Mesenchymal stem cell (in vitro differentiated cells and primary cell): ENCODE measurements around the gene ZC3H12A.
A peak's percentile ranks its signal among the peaks of the same experiment; 100 is the strongest.
"Not testable (repeated sequence)": the region's sequence is repeated elsewhere in the genome, so short reads cannot be mapped to it uniquely, and the experiment has no call there.

Experiments
- DNase-seq: peaks from one replicate; pipeline ENCODE4 v3.0.0-alpha.2; 2013
- H2AFZ ChIP-seq: one replicate; pipeline ENCODE4 v1.6.1; 2013; ENCODE audit warnings: low read depth, mild to moderate bottlenecking, control low read depth, inconsistent platforms, low read length, moderate library complexity
- H2AK5ac ChIP-seq: 2 replicates; pipeline ENCODE4 v1.6.1; 2013; ENCODE audit warnings: low read length, moderate library complexity, mild to moderate bottlenecking, inconsistent platforms; ENCODE audit not compliant: severe bottlenecking
- H2BK120ac ChIP-seq: one replicate; pipeline ENCODE4 v1.6.1; 2013; ENCODE audit warnings: low read depth, mild to moderate bottlenecking, inconsistent platforms, low read length, moderate library complexity
- H2BK12ac ChIP-seq, 2 experiments: one replicate each; pipeline ENCODE4 v1.6.1; 2013; ENCODE audit warnings: inconsistent platforms in 2 of 2, low read length in 2 of 2, mild to moderate bottlenecking in 2 of 2, moderate library complexity in 2 of 2, control low read depth in 1 of 2
- H2BK15ac ChIP-seq: one replicate; pipeline ENCODE4 v1.6.1; 2013; ENCODE audit warnings: mild to moderate bottlenecking, low read depth, inconsistent platforms; ENCODE audit not compliant: poor library complexity, severe bottlenecking
- H2BK5ac ChIP-seq: 2 replicates; pipeline ENCODE4 v1.6.1; 2013; ENCODE audit warnings: low read depth, mild to moderate bottlenecking, low read length, control low read depth, inconsistent platforms; ENCODE audit not compliant: poor library complexity, severe bottlenecking
- H3K14ac ChIP-seq, 2 experiments: one replicate each; pipeline ENCODE4 v1.6.1; 2013; ENCODE audit warnings: inconsistent platforms in 2 of 2, low read length in 2 of 2, control low read depth in 1 of 2, mild to moderate bottlenecking in 1 of 2, moderate library complexity in 1 of 2
- H3K18ac ChIP-seq, 2 experiments: one replicate each; pipeline ENCODE4 v1.6.1; 2013; ENCODE audit warnings: inconsistent platforms in 2 of 2, low read length in 2 of 2, control low read depth in 1 of 2, low read depth in 1 of 2, mild to moderate bottlenecking in 1 of 2
- H3K23ac ChIP-seq, 2 experiments: one replicate each; pipeline ENCODE4 v1.6.1; 2013; ENCODE audit warnings: inconsistent platforms in 2 of 2, low read length in 2 of 2, mild to moderate bottlenecking in 2 of 2, moderate library complexity in 2 of 2, control low read depth in 1 of 2
- H3K27ac ChIP-seq: 2 replicates; pipeline ENCODE4 v1.5.1; 2013; ENCODE audit warnings: mild to moderate bottlenecking, moderate library complexity, low read length, control low read depth, inconsistent platforms; ENCODE audit not compliant: poor library complexity, severe bottlenecking
- H3K27me3 ChIP-seq, 2 experiments: 2 replicates each; pipeline versions ENCODE4 v1.6.1 to v1.7.0; 2013; ENCODE audit warnings: low read length in 2 of 2, mild to moderate bottlenecking in 2 of 2, moderate library complexity in 2 of 2, control low read depth in 1 of 2, inconsistent platforms in 1 of 2; ENCODE audit not compliant: control insufficient read depth in 1 of 2, insufficient read depth in 1 of 2
- H3K36me3 ChIP-seq, 2 experiments: 2 replicates each; pipeline versions ENCODE4 v1.6.1 to v1.7.0; 2013; ENCODE audit warnings: low read length in 2 of 2, control low read depth in 1 of 2, inconsistent platforms in 1 of 2, low read depth in 1 of 2, mild to moderate bottlenecking in 1 of 2; ENCODE audit not compliant: insufficient read depth in 2 of 2, control insufficient read depth in 1 of 2
- H3K4ac ChIP-seq, 2 experiments: one replicate each; pipeline ENCODE4 v1.6.1; 2013; ENCODE audit warnings: inconsistent platforms in 2 of 2, low read length in 2 of 2, mild to moderate bottlenecking in 2 of 2, moderate library complexity in 2 of 2, control low read depth in 1 of 2, low read depth in 1 of 2
- H3K4me1 ChIP-seq: 2 replicates; pipeline ENCODE4 v1.6.1; 2013; ENCODE audit warnings: low read depth, low read length, control low read depth; ENCODE audit not compliant: control insufficient read depth, insufficient read depth
- H3K4me2 ChIP-seq: 2 replicates; pipeline ENCODE4 v1.6.1; 2013; ENCODE audit warnings: low read length, mild to moderate bottlenecking, inconsistent platforms; ENCODE audit not compliant: poor library complexity, severe bottlenecking
- H3K4me3 ChIP-seq, 2 experiments: 2 replicates each; pipeline versions ENCODE4 v1.5.1 to v1.7.0; 2013; ENCODE audit warnings: low read length in 2 of 2, mild to moderate bottlenecking in 2 of 2, control low read depth in 1 of 2, low read depth in 1 of 2; ENCODE audit not compliant: insufficient read depth in 1 of 2
- H3K79me1 ChIP-seq: replicated peaks from 2 replicates; pipeline ENCODE4 v1.6.1; 2013; ENCODE audit warnings: mild to moderate bottlenecking, control low read depth, low read length, inconsistent platforms; ENCODE audit not compliant: poor library complexity, severe bottlenecking
- H3K9ac ChIP-seq: 2 replicates; pipeline ENCODE4 v1.7.0; 2013; ENCODE audit warnings: mild to moderate bottlenecking, low read length, moderate library complexity
- H3K9me3 ChIP-seq: 2 replicates; pipeline ENCODE4 v1.7.0; 2013; ENCODE audit warnings: mild to moderate bottlenecking, low read length; ENCODE audit not compliant: control insufficient read depth
- H4K8ac ChIP-seq: one replicate; pipeline ENCODE4 v1.6.1; 2013; ENCODE audit warnings: inconsistent platforms, mild to moderate bottlenecking, low read length, moderate library complexity
- H4K91ac ChIP-seq: one replicate; pipeline ENCODE4 v1.6.1; 2013; ENCODE audit warnings: mild to moderate bottlenecking, low read length, inconsistent platforms
- WGBS: methylation state at CpG from one replicate; pipeline ENCODE4 v1.1.7; 2013; ENCODE audit warnings: mixed read lengths; 5-methylcytosine and 5-hydroxymethylcytosine counted together

Gene ZC3H12A

GRCh38 chr1:37502791-37503190 lies 28.4 kb downstream of the ZC3H12A start:
- WGBS, result 100% methylated on average over 2 of the region's 2 CpGs
- DNase-seq, H3K27ac ChIP-seq, H2BK5ac ChIP-seq, H3K23ac ChIP-seq, H2AFZ ChIP-seq, H3K18ac ChIP-seq, H3K4me1 ChIP-seq, H3K9me3 ChIP-seq, H3K4ac ChIP-seq, H3K9ac ChIP-seq, H2BK12ac ChIP-seq, H3K27me3 ChIP-seq, H3K14ac ChIP-seq, H4K8ac ChIP-seq, H3K4me3 ChIP-seq, H3K4me2 ChIP-seq, H2BK15ac ChIP-seq, H4K91ac ChIP-seq, H2AK5ac ChIP-seq, H2BK120ac ChIP-seq: not testable (repeated sequence)
- peaks cover 34 to 81% of the 10 kb centered on the region in 2 experiments for H3K36me3 ChIP-seq
- H3K79me1 ChIP-seq, result peaks cover 36% of the 10 kb centered on the region

DNA sequence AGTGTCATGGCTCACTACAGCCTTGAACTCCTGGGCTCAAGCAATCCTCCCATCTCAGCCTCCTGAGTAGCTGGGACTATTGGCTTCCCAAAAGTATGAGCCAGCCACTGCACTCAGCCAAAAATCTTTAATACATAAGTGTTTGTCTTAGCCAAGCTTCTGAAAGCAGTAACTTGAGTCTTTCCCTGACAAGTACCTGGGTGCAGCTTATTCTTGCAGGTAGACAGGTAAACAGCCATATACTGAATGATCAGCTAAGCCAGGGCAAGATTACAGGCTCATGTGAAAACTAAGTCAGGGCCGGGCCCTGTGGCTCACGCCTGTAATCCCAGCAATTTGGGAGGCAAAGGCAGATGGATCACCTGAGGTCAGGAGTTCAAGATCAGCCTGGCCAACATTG lies 32.4 kb downstream of the ZC3H12A start:
- H2BK5ac ChIP-seq, result no peak overlapping the region
- peaks cover 32 to 80% of the 10 kb centered on the region in 2 experiments for H3K36me3 ChIP-seq
- H3K9ac ChIP-seq, result no peak overlapping the region
- no peak overlapping the region for H2AFZ ChIP-seq
- no peak overlapping the region for H2BK120ac ChIP-seq
- H3K4ac ChIP-seq, result no peak overlapping the region
- H4K91ac ChIP-seq, result no peak overlapping the region
- H3K4me1 ChIP-seq, result no peaks in the 10 kb centered on the region
- no peak overlapping the region for H3K14ac ChIP-seq
- H3K27ac ChIP-seq, result no peak overlapping the region
- no peak overlapping the region for H2BK12ac ChIP-seq
- no peak overlapping the region for H3K23ac ChIP-seq
- no peak overlapping the region for H3K4me2 ChIP-seq
- no peak for DNase-seq
- no peak overlapping the region for H4K8ac ChIP-seq
- no peaks in the 10 kb centered on the region for H3K9me3 ChIP-seq
- H2BK15ac ChIP-seq, result no peak overlapping the region
- H3K27me3 ChIP-seq, result no peaks in the 10 kb centered on the region
- no peak overlapping the region for H2AK5ac ChIP-seq
- no peak overlapping the region for H3K4me3 ChIP-seq
- H3K79me1 ChIP-seq, result peaks cover 28% of the 10 kb centered on the region
- no peak overlapping the region for H3K18ac ChIP-seq
- 100% methylated on average over 2 of the region's 2 CpGs for WGBS

- 80% methylated on average over 4 of the region's 4 CpGs for WGBS
Observed at GRCh38 chr1:37509181-37509580, 34.8 kb downstream of the ZC3H12A start.

DNA sequence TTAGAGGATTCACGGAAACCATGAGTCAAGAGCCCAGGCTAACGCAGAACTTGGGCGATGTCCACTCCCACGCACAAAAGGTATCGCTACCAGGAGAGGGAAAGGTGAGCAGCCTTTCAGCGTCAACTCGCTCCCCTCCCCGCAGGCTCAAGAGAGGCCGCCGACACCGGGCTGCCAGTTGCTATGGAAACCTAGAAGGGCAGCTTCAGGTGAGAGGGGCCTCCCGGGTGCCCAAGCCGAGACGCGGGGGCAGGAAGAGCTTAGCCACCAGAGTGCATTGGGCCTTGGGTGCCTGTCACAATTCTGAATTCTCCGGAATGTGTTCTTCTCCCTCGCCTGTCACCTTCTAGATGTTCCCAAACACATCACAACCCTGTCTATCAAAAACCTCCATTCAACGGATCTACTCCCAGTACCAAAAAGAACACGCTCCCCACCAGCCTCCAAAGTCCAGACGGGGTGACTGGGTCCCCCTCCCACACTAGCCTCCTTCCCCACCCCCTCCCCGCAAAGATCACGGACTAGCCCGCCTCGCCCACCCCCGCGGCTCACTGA lies 39.5 kb downstream of the ZC3H12A start:
- 3% methylated on average over 26 of the region's 26 CpGs for WGBS
- Histone ChIP-seq H3K36me3 (peaks cover 7 to 29% of the 10 kb centered on the region in 2 experiments), H2BK12ac (no peak overlapping the region), H3K18ac (peak overlapping the region in 1 of 2 experiments; percentile 5), H3K4me1 (peaks cover 3% of the 10 kb centered on the region), H3K4ac (peak overlapping the region in 1 of 2 experiments; percentile 1), H3K79me1 (peaks cover 10% of the 10 kb centered on the region), H3K4me3 (peak overlapping the region; percentile 92 to 97), H2BK120ac (peak overlapping the region; percentile 49), H3K27me3 (no peaks in the 10 kb centered on the region), H3K23ac (peak overlapping the region in 1 of 2 experiments; percentile 16), H3K9me3 (no peaks in the 10 kb centered on the region), H3K9ac (peak overlapping the region; percentile 96), H3K14ac (peak overlapping the region; percentile 9 to 57), H4K91ac (no peak overlapping the region), H2BK5ac (no peak overlapping the region), H2AFZ (no peak overlapping the region), H3K4me2 (peak overlapping the region; percentile 98), H3K27ac (no peak overlapping the region), H2BK15ac (no peak overlapping the region), H4K8ac (no peak overlapping the region), H2AK5ac (no peak overlapping the region)
- DNase-seq, result peak; percentile 25

More at GRCh38 chr1:37509181-37509580, 34.8 kb downstream of the ZC3H12A start:
- Histone ChIP-seq H3K27ac (no peak overlapping the region), H2BK5ac (no peak overlapping the region), H3K36me3 (peaks cover 29 to 70% of the 10 kb centered on the region in 2 experiments), H3K23ac (no peak overlapping the region), H2BK15ac (no peak overlapping the region), H3K4ac (no peak overlapping the region), H4K8ac (no peak overlapping the region), H3K27me3 (no peaks in the 10 kb centered on the region), H4K91ac (no peak overlapping the region), H2AK5ac (no peak overlapping the region), H2BK12ac (no peak overlapping the region), H3K4me1 (peaks cover 3% of the 10 kb centered on the region), H3K9ac (no peak overlapping the region), H3K9me3 (no peaks in the 10 kb centered on the region), H3K14ac (no peak overlapping the region), H3K79me1 (peaks cover 27% of the 10 kb centered on the region), H3K4me3 (no peak overlapping the region), H3K4me2 (no peak overlapping the region), H2BK120ac (no peak overlapping the region), H3K18ac (no peak overlapping the region), H2AFZ (no peak overlapping the region)
- peak; percentile 49 for DNase-seq
